HG03342 (cell line): ENCODE results near the gene SGIP1.

ENCODE experiments used
- ATAC-seq: cut with Tn5 transposase; IDR thresholded peaks from one replicate; pipeline ENCODE4 v1.9.1; 2021; ENCODE audit warnings: mild to moderate bottlenecking, moderate library complexity; ENCODE audit not compliant: unreplicated experiment

Gene SGIP1

GRCh38 chr1:66533804-66534740 lies at the start of gene SGIP1:
SGIP1 (plus strand) TSS chr1:66534153; CDS start chr1:66534359, 206 bp downstream.
- no peak for ATAC-seq

- no peak for ATAC-seq
These were observed 44.8 kb upstream of the SGIP1 start for GRCh38 chr1:66489151-66489550.

GRCh38 chr1:66489972-66490601 lies 43.9 kb upstream of the SGIP1 start:
- no peak for ATAC-seq

- ATAC-seq, result no peak
These were observed 43.1 kb upstream of the SGIP1 start for GRCh38 chr1:66490816-66491215.

GRCh38 chr1:66492424-66492823 lies 41.5 kb upstream of the SGIP1 start:
- no peak for ATAC-seq

- ATAC-seq, result no peak
These were observed 40.2 kb upstream of the SGIP1 start for GRCh38 chr1:66493731-66494130.

GRCh38 chr1:66494482-66494881 lies 39.5 kb upstream of the SGIP1 start:
- ATAC-seq, result no peak

GRCh38 chr1:66495495-66495894 lies 38.5 kb upstream of the SGIP1 start:
- no peak for ATAC-seq

GRCh38 chr1:66497910-66498309 lies 36.0 kb upstream of the SGIP1 start:
- no peak for ATAC-seq

GRCh38 chr1:66500301-66500700 lies 33.7 kb upstream of the SGIP1 start:
- ATAC-seq, result no peak

- no peak for ATAC-seq
These were observed 31.9 kb upstream of the SGIP1 start for GRCh38 chr1:66502086-66502485.

GRCh38 chr1:66503841-66504470 lies 30.0 kb upstream of the SGIP1 start:
- peak; percentile 97 for ATAC-seq

- ATAC-seq, result no peak
These were observed 28.1 kb upstream of the SGIP1 start for GRCh38 chr1:66505671-66506392.

GRCh38 chr1:66506393-66506687 lies 27.6 kb upstream of the SGIP1 start:
- no peak for ATAC-seq

GRCh38 chr1:66506991-66507390 lies 27.0 kb upstream of the SGIP1 start:
- ATAC-seq, result no peak

GRCh38 chr1:66510407-66510806 lies 23.5 kb upstream of the SGIP1 start:
- no peak for ATAC-seq

GRCh38 chr1:66511118-66511517 lies 22.8 kb upstream of the SGIP1 start:
- no peak for ATAC-seq

GRCh38 chr1:66517959-66518358 lies 16.0 kb upstream of the SGIP1 start:
- no peak for ATAC-seq

GRCh38 chr1:66518654-66519053 lies 15.3 kb upstream of the SGIP1 start:
- no peak for ATAC-seq

- ATAC-seq, result no peak
These were observed 14.0 kb upstream of the SGIP1 start for GRCh38 chr1:66519992-66520391.

GRCh38 chr1:66520655-66521054 lies 13.3 kb upstream of the SGIP1 start:
- ATAC-seq, result no peak
